Measurements from ENCODE around the gene DAPL1. TPM values are rescaled to one million over a fixed set of nuclear protein-coding genes. Genes with fewer than 3 reads are reported as not detected.

DAPL1 gene
- total and polyA plus RNA-seq, 4 donors = 0.17 TPM; not detected in 3

DNA sequence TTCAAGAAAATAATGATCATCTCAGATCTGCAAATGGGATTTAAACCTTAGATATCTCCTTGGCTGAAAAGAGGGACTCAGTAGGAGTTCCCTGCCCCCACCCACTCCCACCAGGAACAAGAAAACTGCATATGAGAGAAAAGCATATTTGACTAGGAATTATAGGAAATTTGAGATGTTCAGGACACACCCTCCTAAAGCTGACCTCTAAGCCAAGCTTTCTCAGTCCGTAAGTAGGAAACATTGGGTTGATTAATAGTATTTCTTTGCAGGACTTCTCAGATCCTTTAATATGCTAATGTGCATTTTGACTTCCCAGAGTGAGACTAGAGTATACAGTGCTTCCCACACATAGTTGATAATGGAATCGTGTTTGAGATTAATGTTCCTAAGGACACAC lies 47.8 kb upstream of the DAPL1 start:
- TF ChIP-seq CTCF (IDR thresholded peaks at IDR 0.05; ENCODE audit: control extremely low read depth, extremely low read depth) = no peak
- Histone ChIP-seq H3K27ac (ENCODE audit: low read depth in 1 of 2, low read length in 1 of 2) (no peak overlapping the region), H3K27me3 (ENCODE audit: control insufficient read depth in 3 of 3, insufficient read depth in 3 of 3, low read length in 2 of 3) (no peaks in the 10 kb centered on the region), H3K9me3 (ENCODE audit: control insufficient read depth in 4 of 4, insufficient read depth in 3 of 4, low read length in 3 of 4) (no peaks in the 10 kb centered on the region), H3K36me3 (ENCODE audit: control insufficient read depth in 4 of 4, insufficient read depth in 4 of 4, low read length in 4 of 4) (no peaks in the 10 kb centered on the region), H3K4me1 (ENCODE audit: control insufficient read depth in 5 of 5, insufficient read depth in 5 of 5, low read length in 5 of 5) (peaks cover 2 to 30% (median 10%) of the 10 kb centered on the region in 5 donors), H3K4me3 (no peak overlapping the region), H3K9ac (ENCODE audit: insufficient read depth in 1 of 2, low read length in 2 of 2) (no peak overlapping the region)
- 61 to 80% methylated on average over 2 of the region's 2 CpGs for WGBS, 2 donors
- no peak for DNase-seq
- no peak for ATAC-seq (ENCODE audit: insufficient read depth, low FRiP score)

- H3K4me3 ChIP-seq = no peak overlapping the region
- no peaks in the 10 kb centered on the region for H3K36me3 ChIP-seq (ENCODE audit: control insufficient read depth in 4 of 4, insufficient read depth in 4 of 4, low read length in 4 of 4)
- DNase-seq = no peak
- no peak overlapping the region for H3K9ac ChIP-seq (ENCODE audit: insufficient read depth in 1 of 2, low read length in 2 of 2)
- WGBS, 2 donors = 81 to 87% methylated on average over 2 of the region's 2 CpGs
- TF ChIP-seq CTCF (IDR thresholded peaks at IDR 0.05; ENCODE audit: control extremely low read depth, extremely low read depth) = no peak
- H3K27me3 ChIP-seq (ENCODE audit: control insufficient read depth in 3 of 3, insufficient read depth in 3 of 3, low read length in 2 of 3) = no peaks in the 10 kb centered on the region
- no peaks in the 10 kb centered on the region for H3K9me3 ChIP-seq (ENCODE audit: control insufficient read depth in 4 of 4, insufficient read depth in 3 of 4, low read length in 3 of 4)
- H3K27ac ChIP-seq (ENCODE audit: low read depth in 1 of 2, low read length in 1 of 2) = no peak overlapping the region
- H3K4me1 ChIP-seq (ENCODE audit: control insufficient read depth in 5 of 5, insufficient read depth in 5 of 5, low read length in 5 of 5) = peaks cover 0 to 18% (median 0%) of the 10 kb centered on the region in 5 donors
- no peak for ATAC-seq (ENCODE audit: insufficient read depth, low FRiP score)
Observed at GRCh38 chr2:158748926-158749590, 46.1 kb upstream of the DAPL1 start.

- DNase-seq = no peak
- 86 to 88% methylated on average over 5 of the region's 5 CpGs for WGBS, 2 donors
- TF ChIP-seq CTCF (IDR thresholded peaks at IDR 0.05; ENCODE audit: control extremely low read depth, extremely low read depth) = no peak
- no peak for ATAC-seq (ENCODE audit: insufficient read depth, low FRiP score)
- H3K4me1 ChIP-seq (ENCODE audit: control insufficient read depth in 5 of 5, insufficient read depth in 5 of 5, low read length in 5 of 5) = peaks cover 0 to 8% (median 0%) of the 10 kb centered on the region in 5 donors
- H3K27me3 ChIP-seq (ENCODE audit: control insufficient read depth in 3 of 3, insufficient read depth in 3 of 3, low read length in 2 of 3) = no peaks in the 10 kb centered on the region
- no peak overlapping the region for H3K9ac ChIP-seq (ENCODE audit: insufficient read depth in 1 of 2, low read length in 2 of 2)
- H3K9me3 ChIP-seq (ENCODE audit: control insufficient read depth in 4 of 4, insufficient read depth in 3 of 4, low read length in 3 of 4) = no peaks in the 10 kb centered on the region
- no peak overlapping the region for H3K4me3 ChIP-seq
- no peaks in the 10 kb centered on the region for H3K36me3 ChIP-seq (ENCODE audit: control insufficient read depth in 4 of 4, insufficient read depth in 4 of 4, low read length in 4 of 4)
- no peak overlapping the region for H3K27ac ChIP-seq (ENCODE audit: low read depth in 1 of 2, low read length in 1 of 2)
Observed at GRCh38 chr2:158750458-158751125, 44.5 kb upstream of the DAPL1 start.
